ENCODE measurements around the gene MGAT4A.

DNA sequence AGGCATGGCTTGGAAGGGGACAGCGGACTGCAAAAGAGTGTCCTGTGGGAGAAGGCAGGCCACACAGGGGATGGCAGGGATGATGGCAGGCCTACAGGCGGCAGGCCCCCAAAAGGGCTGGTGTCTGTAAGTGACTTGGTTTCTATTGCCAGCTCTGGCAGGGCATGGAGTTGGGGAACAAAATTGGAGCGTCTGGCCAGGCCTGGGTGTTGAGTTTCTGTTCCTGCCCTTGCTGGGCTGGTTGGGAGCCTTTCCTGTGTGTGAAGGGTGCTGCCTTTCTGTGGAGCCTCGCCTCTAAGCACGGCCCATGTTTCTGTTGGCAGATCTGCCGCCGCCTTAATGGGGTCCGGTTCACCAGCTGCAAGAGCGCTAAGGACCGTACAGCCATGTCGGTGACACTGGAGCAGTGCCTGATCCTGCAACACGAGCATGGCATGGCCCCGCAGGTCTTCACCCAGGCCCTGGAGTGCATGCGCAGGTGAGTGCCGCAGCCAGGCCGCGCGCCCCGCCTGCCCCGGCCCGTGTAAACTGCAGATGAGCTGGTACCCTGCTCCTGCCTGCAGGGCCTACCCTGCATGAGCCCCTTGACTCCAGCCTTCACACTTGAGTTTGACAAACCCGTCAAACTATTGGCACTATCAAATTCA is 154.1 kb downstream of the MGAT4A start:
- TF ChIP-seq, protein P1, sequence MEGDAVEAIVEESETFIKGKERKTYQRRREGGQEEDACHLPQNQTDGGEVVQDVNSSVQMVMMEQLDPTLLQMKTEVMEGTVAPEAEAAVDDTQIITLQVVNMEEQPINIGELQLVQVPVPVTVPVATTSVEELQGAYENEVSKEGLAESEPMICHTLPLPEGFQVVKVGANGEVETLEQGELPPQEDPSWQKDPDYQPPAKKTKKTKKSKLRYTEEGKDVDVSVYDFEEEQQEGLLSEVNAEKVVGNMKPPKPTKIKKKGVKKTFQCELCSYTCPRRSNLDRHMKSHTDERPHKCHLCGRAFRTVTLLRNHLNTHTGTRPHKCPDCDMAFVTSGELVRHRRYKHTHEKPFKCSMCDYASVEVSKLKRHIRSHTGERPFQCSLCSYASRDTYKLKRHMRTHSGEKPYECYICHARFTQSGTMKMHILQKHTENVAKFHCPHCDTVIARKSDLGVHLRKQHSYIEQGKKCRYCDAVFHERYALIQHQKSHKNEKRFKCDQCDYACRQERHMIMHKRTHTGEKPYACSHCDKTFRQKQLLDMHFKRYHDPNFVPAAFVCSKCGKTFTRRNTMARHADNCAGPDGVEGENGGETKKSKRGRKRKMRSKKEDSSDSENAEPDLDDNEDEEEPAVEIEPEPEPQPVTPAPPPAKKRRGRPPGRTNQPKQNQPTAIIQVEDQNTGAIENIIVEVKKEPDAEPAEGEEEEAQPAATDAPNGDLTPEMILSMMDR (IDR thresholded peaks at IDR 0.05; ENCODE audit: low read length) = no peak
- no peak for TF ChIP-seq EZH2 (IDR thresholded peaks at IDR 0.05; ENCODE audit: borderline replicate concordance, low read length)
